IgD-negative memory B cell (primary cell): ENCODE results near the gene OR2Z1. TPM values are rescaled to one million over a fixed set of nuclear protein-coding genes. Genes with fewer than 3 reads are reported as not detected.

Experiments
- H3K27ac Mint-ChIP-seq, 3 donors: one replicate each; pipeline ENCODE4 v1.8.0; 2020 to 2022; ENCODE audit warnings: mild to moderate bottlenecking in 3 of 3, mixed read lengths in 3 of 3, moderate library complexity in 1 of 3
- H3K27me3 Mint-ChIP-seq: one replicate; pipeline ENCODE4 v1.8.0; 2021; ENCODE audit warnings: mixed read lengths
- H3K36me3 Mint-ChIP-seq: one replicate; pipeline ENCODE4 v1.8.0; 2020; ENCODE audit warnings: mild to moderate bottlenecking, mixed read lengths
- H3K4me1 Mint-ChIP-seq, 3 donors: one replicate each; pipeline ENCODE4 v1.8.0; 2020 to 2022; ENCODE audit warnings: mixed read lengths in 3 of 3, mild to moderate bottlenecking in 1 of 3
- H3K4me3 Mint-ChIP-seq, 4 donors: one replicate each; pipeline ENCODE4 v1.8.0; 2020 to 2022; ENCODE audit warnings: mild to moderate bottlenecking in 4 of 4, mixed read lengths in 4 of 4, moderate library complexity in 3 of 4
- H3K9me3 Mint-ChIP-seq, 3 donors: one replicate each; pipeline ENCODE4 v1.8.0; 2020 to 2021; ENCODE audit warnings: mixed read lengths in 3 of 3, mild to moderate bottlenecking in 1 of 3
- polyA plus RNA-seq: library from polyadenylated mRNA; unstranded; fragments of 300-500 nt; fragmentation: Illumina TruSeq; gene quantifications from one replicate; pipeline ENCODE4 v1.2.3, GENCODE V29; 2021

OR2Z1 gene
- polyA plus RNA-seq: not detected

DNA sequence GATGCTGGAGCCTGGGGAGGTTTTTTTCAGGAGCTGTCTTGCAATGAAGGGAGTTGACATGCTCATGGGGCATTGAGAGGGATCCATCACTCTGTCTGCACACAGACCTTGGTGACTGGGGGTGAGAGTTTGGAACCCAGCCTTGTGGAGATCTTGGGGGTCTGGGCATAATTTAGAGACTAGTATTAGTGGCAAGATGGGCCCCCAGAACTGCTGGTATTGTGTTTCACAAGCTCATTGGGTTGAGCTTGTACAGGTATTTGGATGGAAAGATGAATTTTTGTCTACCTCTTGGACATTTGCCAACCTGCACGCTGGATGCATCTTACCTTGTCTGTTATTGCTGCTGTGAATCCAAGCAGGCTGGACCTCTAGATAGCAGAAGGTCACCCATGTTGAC lies at the start of gene OR2Z1:
TSS of gene OR2Z1 (plus strand) at position 301 of the 400 bp plus-strand sequence. CDS start 9,395 bp downstream, outside the sequence.
- Mint-ChIP-seq H3K4me3 (peak within 1 kb of the TSS in 1 of 4 donors; percentile 52), H3K4me1 (no peaks in the 10 kb centered on the region), H3K9me3 (peaks cover 0 to 3% (median 2%) of the 10 kb centered on the region in 3 donors), H3K27me3 (no peaks in the 10 kb centered on the region), H3K36me3 (no peaks in the 10 kb centered on the region), H3K27ac (no peak within 1 kb of the TSS)

GRCh38 chr19:8673276-8673891 lies 48.0 kb upstream of the OR2Z1 start:
- Mint-ChIP-seq H3K27ac (no peak overlapping the region), H3K27me3 (no peaks in the 10 kb centered on the region), H3K4me1 (peaks cover 14 to 17% (median 14%) of the 10 kb centered on the region in 3 donors), H3K4me3 (peak overlapping the region in 2 of 4 donors; percentile 15 to 43), H3K36me3 (peaks cover 1% of the 10 kb centered on the region), H3K9me3 (peaks cover 0 to 11% (median under 1%) of the 10 kb centered on the region in 3 donors)

DNA sequence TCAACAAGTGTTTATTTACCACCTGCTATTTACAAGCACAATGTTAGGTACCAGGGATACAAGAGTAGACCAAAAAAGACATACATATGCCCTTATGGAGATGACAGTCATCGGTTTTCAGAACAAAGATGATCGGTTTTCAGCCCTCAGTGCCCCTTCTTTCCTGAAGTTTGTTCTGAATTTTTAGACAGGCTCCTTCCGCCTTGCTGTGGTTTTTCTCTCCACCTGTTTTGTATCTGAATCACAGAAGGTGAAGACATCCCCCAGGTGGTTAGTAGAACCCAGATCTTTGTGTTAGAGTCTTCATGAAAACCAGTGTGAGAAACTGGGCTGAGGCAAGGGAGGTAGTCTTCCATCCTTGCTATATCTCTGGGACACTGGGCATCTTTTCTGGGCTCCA lies 46.4 kb upstream of the OR2Z1 start:
- no peaks in the 10 kb centered on the region for H3K27me3 Mint-ChIP-seq
- no peak overlapping the region for H3K4me3 Mint-ChIP-seq
- H3K27ac Mint-ChIP-seq: no peak overlapping the region
- peaks cover 12 to 14% (median 14%) of the 10 kb centered on the region in 3 donors for H3K4me1 Mint-ChIP-seq
- peaks cover 1% of the 10 kb centered on the region for H3K36me3 Mint-ChIP-seq
- peaks cover 0 to 8% (median 0%) of the 10 kb centered on the region in 3 donors for H3K9me3 Mint-ChIP-seq

DNA sequence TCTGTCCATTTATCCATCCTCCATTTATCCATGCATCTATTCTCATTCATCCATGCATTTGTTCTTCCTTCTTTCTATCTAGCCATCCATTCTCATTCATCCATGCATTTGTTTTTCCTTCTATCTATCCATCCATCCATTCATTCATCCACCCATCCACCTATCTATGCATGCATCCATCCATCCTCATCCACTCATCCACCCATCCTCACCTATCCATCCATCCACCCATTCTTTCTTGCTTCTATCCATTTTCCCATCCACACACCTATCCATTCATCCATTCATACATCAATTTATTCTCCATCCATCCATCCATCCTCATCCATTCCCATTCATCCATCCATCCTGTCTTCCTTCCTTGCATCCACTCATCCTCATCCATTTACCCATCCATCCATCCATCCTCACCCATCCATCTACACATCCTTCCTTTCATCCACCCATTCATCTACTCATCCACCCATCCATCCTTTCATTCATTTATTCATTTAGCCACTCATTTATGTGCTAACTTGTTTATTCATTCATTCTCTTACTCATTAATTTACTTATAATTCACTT lies 43.1 kb upstream of the OR2Z1 start:
- H3K27me3 Mint-ChIP-seq: peaks cover 5% of the 10 kb centered on the region
- peaks cover 0 to 4% (median 1%) of the 10 kb centered on the region in 3 donors for H3K4me1 Mint-ChIP-seq
- H3K4me3 Mint-ChIP-seq: no peak overlapping the region
- peaks cover 0 to 8% (median 0%) of the 10 kb centered on the region in 3 donors for H3K9me3 Mint-ChIP-seq
- H3K36me3 Mint-ChIP-seq: peaks cover 4% of the 10 kb centered on the region
- H3K27ac Mint-ChIP-seq: peak overlapping the region in 1 of 3 donors; percentile 82

DNA sequence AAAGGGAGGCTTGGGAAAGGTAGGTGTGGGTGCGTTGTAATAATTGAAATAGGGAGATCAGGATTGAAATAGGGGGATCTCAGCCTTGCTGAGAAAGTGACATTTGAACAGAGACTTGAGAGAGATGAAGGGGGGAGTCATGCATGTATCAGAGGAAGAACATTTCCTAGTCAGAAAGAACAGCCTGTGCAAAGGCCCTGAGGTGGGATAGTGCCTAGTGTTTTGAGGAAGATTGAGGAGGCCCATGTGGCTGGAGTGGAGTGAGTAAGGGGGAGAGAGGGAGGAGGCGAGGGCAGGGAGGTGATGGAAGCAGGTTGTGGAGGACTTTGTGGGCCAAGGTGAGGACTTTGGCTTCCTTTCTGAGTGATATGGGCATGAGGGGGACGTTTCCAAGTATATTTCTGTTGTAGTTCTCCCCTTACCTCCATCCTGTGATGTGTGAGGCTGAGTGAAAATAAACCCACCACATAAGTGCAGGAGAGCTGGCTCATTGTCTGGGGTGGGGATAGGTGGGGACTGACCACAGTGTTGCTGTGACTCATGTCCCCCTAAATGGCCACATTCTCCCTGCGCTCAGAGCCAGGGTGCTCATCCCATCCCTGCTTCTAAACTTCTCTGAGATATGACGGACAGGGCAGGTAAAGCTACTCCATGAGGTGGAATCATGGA lies 40.6 kb upstream of the OR2Z1 start:
- Mint-ChIP-seq H3K27ac (no peak overlapping the region), H3K4me1 (peaks cover 0 to 4% (median 0%) of the 10 kb centered on the region in 3 donors), H3K9me3 (peaks cover 0 to 6% (median 0%) of the 10 kb centered on the region in 3 donors), H3K4me3 (no peak overlapping the region), H3K27me3 (peaks cover 9% of the 10 kb centered on the region), H3K36me3 (peaks cover 4% of the 10 kb centered on the region)

GRCh38 chr19:8681345-8682029 lies 39.9 kb upstream of the OR2Z1 start:
- Mint-ChIP-seq H3K4me1 (peaks cover 0 to 4% (median 0%) of the 10 kb centered on the region in 3 donors), H3K36me3 (peaks cover 4% of the 10 kb centered on the region), H3K4me3 (no peak overlapping the region), H3K9me3 (peaks cover 0 to 4% (median 0%) of the 10 kb centered on the region in 3 donors), H3K27me3 (peaks cover 10% of the 10 kb centered on the region), H3K27ac (peak overlapping the region in 1 of 3 donors; percentile 51)

- Mint-ChIP-seq H3K36me3 (peaks cover 4% of the 10 kb centered on the region), H3K27ac (no peak overlapping the region), H3K27me3 (peaks cover 10% of the 10 kb centered on the region), H3K4me1 (peaks cover 0 to 4% (median 0%) of the 10 kb centered on the region in 3 donors), H3K4me3 (no peak overlapping the region), H3K9me3 (peaks cover 0 to 4% (median 0%) of the 10 kb centered on the region in 3 donors)
These were observed 39.0 kb upstream of the OR2Z1 start for GRCh38 chr19:8682472-8682871.

DNA sequence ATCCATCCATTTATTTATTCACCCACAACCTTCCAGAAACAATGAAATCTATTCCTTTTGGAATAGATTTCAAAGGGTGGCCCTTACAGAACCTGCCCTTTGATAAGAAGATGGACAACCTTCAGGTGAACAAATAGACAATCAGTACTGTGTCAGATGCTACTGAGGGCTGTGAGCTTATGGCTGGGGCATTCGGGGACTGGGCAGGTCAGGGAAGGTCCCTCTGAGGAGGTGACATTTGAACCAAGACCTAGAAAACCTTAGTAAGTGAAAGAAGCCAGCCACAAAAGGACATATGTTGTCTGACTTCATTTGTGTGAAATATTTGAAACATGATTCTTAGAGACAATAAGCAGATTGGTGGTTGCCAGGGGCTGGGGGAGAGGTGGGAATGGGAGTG lies 38.5 kb upstream of the OR2Z1 start:
- Mint-ChIP-seq H3K27ac (no peak overlapping the region), H3K4me3 (no peak overlapping the region), H3K27me3 (peaks cover 10% of the 10 kb centered on the region), H3K9me3 (peaks cover 0 to 4% (median 0%) of the 10 kb centered on the region in 3 donors), H3K4me1 (peaks cover 0 to 2% (median 0%) of the 10 kb centered on the region in 3 donors), H3K36me3 (peaks cover 4% of the 10 kb centered on the region)

DNA sequence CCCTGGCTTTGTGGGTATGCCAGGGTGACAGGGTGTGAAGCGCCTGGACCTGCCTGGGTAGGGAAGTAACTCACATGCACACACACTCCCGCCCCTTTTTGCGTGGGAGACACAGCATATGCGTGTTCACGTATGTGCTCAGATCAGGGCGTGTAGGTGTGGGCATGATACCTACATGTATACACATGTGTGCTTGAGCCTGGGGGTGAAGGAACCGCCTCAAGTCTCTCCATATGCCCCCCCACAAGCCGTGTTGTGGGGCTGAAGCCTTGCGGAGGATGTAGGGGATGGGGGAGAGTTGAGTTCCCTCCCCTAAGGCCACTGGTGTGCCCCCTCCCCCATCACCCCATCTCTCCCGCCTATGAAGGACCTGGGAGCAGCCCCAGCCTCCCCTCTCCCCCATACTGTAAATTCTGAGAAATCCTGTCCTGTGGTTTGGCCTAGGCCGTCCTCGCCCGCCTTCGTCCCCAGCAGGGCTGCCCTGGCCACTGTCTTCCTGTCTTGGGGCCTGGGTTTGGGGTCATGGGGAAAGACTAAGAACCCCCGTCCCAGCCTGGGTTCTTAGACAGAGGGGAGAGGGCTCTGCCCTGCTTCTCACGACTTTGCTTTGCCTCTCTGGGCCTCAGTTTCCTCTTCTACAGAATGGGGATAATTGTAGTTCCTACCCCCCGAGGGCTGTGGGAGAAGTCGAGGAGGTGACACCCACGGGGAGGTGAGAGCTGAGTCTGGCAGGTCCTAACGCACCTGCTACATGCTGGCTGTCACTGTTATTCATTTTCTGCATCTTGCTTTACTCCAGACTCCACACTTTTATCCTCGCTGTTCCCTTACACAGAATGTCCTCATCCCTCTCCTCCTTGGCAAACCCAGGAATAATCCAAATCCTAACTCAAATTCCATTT lies 37.2 kb upstream of the OR2Z1 start:
- no peak overlapping the region for H3K27ac Mint-ChIP-seq
- H3K36me3 Mint-ChIP-seq: peaks cover 4% of the 10 kb centered on the region
- no peaks in the 10 kb centered on the region for H3K9me3 Mint-ChIP-seq
- no peaks in the 10 kb centered on the region for H3K4me1 Mint-ChIP-seq
- H3K4me3 Mint-ChIP-seq: no peak overlapping the region
- peaks cover 10% of the 10 kb centered on the region for H3K27me3 Mint-ChIP-seq

- Mint-ChIP-seq H3K9me3 (peaks cover 0 to 4% (median 0%) of the 10 kb centered on the region in 3 donors), H3K27me3 (peaks cover 10% of the 10 kb centered on the region), H3K27ac (no peak overlapping the region), H3K4me3 (no peak overlapping the region), H3K4me1 (no peaks in the 10 kb centered on the region), H3K36me3 (peaks cover 5% of the 10 kb centered on the region)
These were observed 34.9 kb upstream of the OR2Z1 start for GRCh38 chr19:8686549-8686948.

DNA sequence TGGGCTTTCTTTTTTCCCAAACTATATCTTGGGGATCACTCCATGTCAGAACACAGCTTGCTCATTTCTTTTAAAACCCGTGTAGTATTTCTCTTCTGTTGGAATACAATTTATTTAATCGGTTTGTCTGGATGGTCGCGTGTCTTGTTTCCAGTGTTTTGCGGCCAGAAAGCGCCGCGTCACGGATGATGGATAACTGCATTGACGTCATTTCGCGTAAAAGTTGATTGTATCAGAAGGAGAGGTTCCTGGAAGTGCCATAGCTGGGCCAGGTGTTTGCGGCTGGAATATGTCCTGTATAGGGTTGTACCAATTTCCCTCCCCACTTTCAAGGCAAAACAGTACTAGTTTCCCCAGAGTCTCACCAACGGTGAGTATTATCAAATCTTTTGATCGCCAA lies 32.5 kb upstream of the OR2Z1 start:
- Mint-ChIP-seq H3K36me3 (peaks cover 2% of the 10 kb centered on the region), H3K4me3 (no peak overlapping the region), H3K27me3 (peaks cover 14% of the 10 kb centered on the region), H3K4me1 (no peaks in the 10 kb centered on the region), H3K27ac (no peak overlapping the region), H3K9me3 (peaks cover 0 to 4% (median 0%) of the 10 kb centered on the region in 3 donors)

- Mint-ChIP-seq H3K36me3 (peaks cover 2% of the 10 kb centered on the region), H3K27ac (no peak overlapping the region), H3K27me3 (peaks cover 16% of the 10 kb centered on the region), H3K9me3 (peaks cover 0 to 4% (median 0%) of the 10 kb centered on the region in 3 donors), H3K4me3 (no peak overlapping the region), H3K4me1 (peaks cover 0 to 2% (median 0%) of the 10 kb centered on the region in 3 donors)
These were observed 30.5 kb upstream of the OR2Z1 start for GRCh38 chr19:8690753-8691539.

DNA sequence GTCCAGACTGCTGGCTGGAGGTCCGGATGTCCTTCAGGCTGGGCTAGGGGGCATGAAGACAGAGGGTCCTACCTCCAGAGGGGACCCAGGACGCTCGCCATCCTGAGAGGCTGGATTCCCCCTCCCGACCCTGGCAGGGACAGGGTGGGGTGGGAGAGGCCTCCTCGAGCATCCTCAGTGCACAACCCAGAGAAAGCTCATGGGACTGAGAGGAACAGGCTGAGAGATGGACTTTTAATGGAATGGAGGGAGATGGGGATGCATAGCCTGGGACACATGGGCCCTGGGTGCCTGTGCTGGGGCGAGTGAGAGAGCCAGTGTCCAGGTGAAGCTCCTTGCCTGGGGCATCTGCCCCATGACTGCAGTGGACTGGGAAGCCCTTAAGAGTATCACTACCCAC lies 25.9 kb upstream of the OR2Z1 start:
- Mint-ChIP-seq H3K4me1 (peaks cover 0 to 2% (median 0%) of the 10 kb centered on the region in 3 donors), H3K27ac (no peak overlapping the region), H3K36me3 (no peaks in the 10 kb centered on the region), H3K4me3 (no peak overlapping the region), H3K9me3 (peaks cover 0 to 2% (median 0%) of the 10 kb centered on the region in 3 donors), H3K27me3 (peaks cover 23% of the 10 kb centered on the region)
